Keratinocyte (primary cell): ENCODE results near the gene METTL4. TPM values are rescaled to one million over a fixed set of nuclear protein-coding genes. Genes with fewer than 3 reads are reported as not detected.

Experiments used
- DNase-seq: peaks from one replicate; pipeline ENCODE4 v3.0.0-alpha.2; 2011; ENCODE audit warnings: low read depth, missing footprints, low spot score
- FAIRE-seq: peaks from 2 replicates; lab custom pipeline; 2011; peaks lifted over from hg19 to GRCh38; lab: Jason Lieb, UNC
- H2AFZ ChIP-seq: 2 replicates; pipeline ENCODE4 v1.6.0; 2012; ENCODE audit warnings: low read length, control low read depth, inconsistent platforms; ENCODE audit not compliant: control insufficient read depth
- H3K27ac ChIP-seq: 2 replicates; pipeline ENCODE4 v1.5.1; 2011; ENCODE audit warnings: low read length; ENCODE audit not compliant: control insufficient read depth, insufficient read depth
- H3K27me3 ChIP-seq: 3 replicates; pipeline ENCODE4 v1.6.0; 2011; ENCODE audit warnings: low read length; ENCODE audit not compliant: control insufficient read depth, insufficient read depth; ENCODE audit errors: extremely low read depth
- H3K36me3 ChIP-seq, 2 experiments: 2 replicates in 1 of 2; 3 replicates in 1 of 2; pipeline ENCODE4 v1.5.1; 2011; ENCODE audit warnings: low read length in 2 of 2, mild to moderate bottlenecking in 1 of 2; ENCODE audit not compliant: control insufficient read depth in 2 of 2, insufficient read depth in 2 of 2; ENCODE audit errors: extremely low read depth in 1 of 2
- H3K4me1 ChIP-seq: 3 replicates; pipeline ENCODE4 v1.5.1; 2011; ENCODE audit warnings: low read length; ENCODE audit not compliant: control insufficient read depth, insufficient read depth; ENCODE audit errors: extremely low read depth
- H3K4me2 ChIP-seq: 3 replicates; pipeline ENCODE4 v1.6.0; 2011; ENCODE audit warnings: low read depth, low read length; ENCODE audit not compliant: control insufficient read depth, insufficient read depth; ENCODE audit errors: extremely low read depth
- H3K4me3 ChIP-seq, 3 experiments: fragments of 200-600 bp in 1 of 3; sonication (generic) in 1 of 3; 2 replicates in 2 of 3; 3 replicates in 1 of 3; pipeline ENCODE4 v1.5.1; 2011 to 2016; ENCODE audit warnings: low read length in 3 of 3, mild to moderate bottlenecking in 3 of 3, control low read depth in 2 of 3, inconsistent platforms in 1 of 3, low read depth in 1 of 3, mixed read lengths in 1 of 3, mixed run types in 1 of 3, moderate library complexity in 1 of 3; ENCODE audit not compliant: control insufficient read depth in 2 of 3, insufficient read depth in 2 of 3; ENCODE audit errors: extremely low read depth in 1 of 3
- H3K79me2 ChIP-seq: 2 replicates; pipeline ENCODE4 v1.6.0; 2012; ENCODE audit warnings: low read length; ENCODE audit not compliant: control insufficient read depth, insufficient read depth
- H3K9ac ChIP-seq: 3 replicates; pipeline ENCODE4 v1.6.0; 2011; ENCODE audit warnings: low read length; ENCODE audit not compliant: control insufficient read depth, insufficient read depth; ENCODE audit errors: extremely low read depth
- H3K9me1 ChIP-seq: 3 replicates; pipeline ENCODE4 v1.6.0; 2011; ENCODE audit warnings: low read length; ENCODE audit not compliant: control insufficient read depth, insufficient read depth; ENCODE audit errors: extremely low read depth
- H3K9me3 ChIP-seq: 2 replicates; pipeline ENCODE4 v1.5.1; 2012; ENCODE audit warnings: low read depth, low read length; ENCODE audit not compliant: control insufficient read depth
- H4K20me1 ChIP-seq: 3 replicates; pipeline ENCODE4 v1.6.0; 2011; ENCODE audit warnings: low read length; ENCODE audit not compliant: control insufficient read depth, insufficient read depth; ENCODE audit errors: extremely low read depth
- EZH2 ChIP-seq: IDR thresholded peaks from one replicate; pipeline ENCODE4 v1.6.1; 2012; ENCODE audit warnings: inconsistent platforms, mild to moderate bottlenecking, low read length, moderate library complexity
- dilution Hi-C: fragments of 300-500 bp; cut with MboI; formaldehyde crosslinking; loops from one replicate; pipeline ENCODE4 v1.7.0; 2020; ENCODE audit warnings: low sequenced_read_pairs; ENCODE audit not compliant: extremely low pct_ligation_motif_present
- polyA plus RNA-seq, 5 experiments: library from polyadenylated mRNA; depleted of rRNA in 3 of 5; stranded (reverse) in 3 of 5; stranded (forward) in 1 of 5; unstranded in 1 of 5; fragments of >200 nt; gene quantifications; 1 replicate in 1 of 5; 2 replicates in 3 of 5; 3 replicates in 1 of 5; pipeline versions ENCODE4 v1.2.1 to v1.2.3, GENCODE V29; 2011 to 2012; ENCODE audit warnings: missing spikeins in 2 of 5, low read depth in 1 of 5, low replicate concordance in 1 of 5
- TF ChIP-seq, protein P1 (sequence below), 3 experiments: IDR thresholded peaks in 1 of 3; conservative IDR thresholded peaks in 1 of 3; optimal IDR thresholded peaks in 1 of 3; 2 replicates in 2 of 3; 3 replicates in 1 of 3; pipeline versions ENCODE3 to v1.5.1; 2011; ENCODE audit warnings: low read length in 3 of 3, mild to moderate bottlenecking in 3 of 3, moderate library complexity in 2 of 3, control low read depth in 1 of 3, inconsistent platforms in 1 of 3; ENCODE audit not compliant: insufficient read depth in 2 of 3; ENCODE audit errors: extremely low read depth in 1 of 3

The METTL4 gene
- polyA plus RNA-seq, 1 donor (not counting 4 experiments of a cell fraction or from before 2014, with no cell fraction given) = 10.2 TPM

- Histone ChIP-seq H3K9me1 (no peaks in the 10 kb centered on the region), H3K36me3 (no peaks in the 10 kb centered on the region), H3K4me3 (no peak overlapping the region), H3K27me3 (no peaks in the 10 kb centered on the region), H3K27ac (no peak overlapping the region), H3K4me1 (peaks cover 5% of the 10 kb centered on the region), H3K9ac (no peak overlapping the region), H4K20me1 (no peaks in the 10 kb centered on the region), H3K79me2 (no peaks in the 10 kb centered on the region), H3K4me2 (no peak overlapping the region), H2AFZ (no peak overlapping the region), H3K9me3 (no peaks in the 10 kb centered on the region)
- TF ChIP-seq, protein P1, sequence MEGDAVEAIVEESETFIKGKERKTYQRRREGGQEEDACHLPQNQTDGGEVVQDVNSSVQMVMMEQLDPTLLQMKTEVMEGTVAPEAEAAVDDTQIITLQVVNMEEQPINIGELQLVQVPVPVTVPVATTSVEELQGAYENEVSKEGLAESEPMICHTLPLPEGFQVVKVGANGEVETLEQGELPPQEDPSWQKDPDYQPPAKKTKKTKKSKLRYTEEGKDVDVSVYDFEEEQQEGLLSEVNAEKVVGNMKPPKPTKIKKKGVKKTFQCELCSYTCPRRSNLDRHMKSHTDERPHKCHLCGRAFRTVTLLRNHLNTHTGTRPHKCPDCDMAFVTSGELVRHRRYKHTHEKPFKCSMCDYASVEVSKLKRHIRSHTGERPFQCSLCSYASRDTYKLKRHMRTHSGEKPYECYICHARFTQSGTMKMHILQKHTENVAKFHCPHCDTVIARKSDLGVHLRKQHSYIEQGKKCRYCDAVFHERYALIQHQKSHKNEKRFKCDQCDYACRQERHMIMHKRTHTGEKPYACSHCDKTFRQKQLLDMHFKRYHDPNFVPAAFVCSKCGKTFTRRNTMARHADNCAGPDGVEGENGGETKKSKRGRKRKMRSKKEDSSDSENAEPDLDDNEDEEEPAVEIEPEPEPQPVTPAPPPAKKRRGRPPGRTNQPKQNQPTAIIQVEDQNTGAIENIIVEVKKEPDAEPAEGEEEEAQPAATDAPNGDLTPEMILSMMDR (optimal IDR thresholded peaks at IDR 0.05 in 1 of 3, IDR thresholded peaks at IDR 0.05 in 1 of 3, conservative IDR thresholded peaks at IDR 0.05 in 1 of 3; ENCODE audit: extremely low read depth in 1 of 3, insufficient read depth in 2 of 3, low read length in 3 of 3) = no peak
- no peak for TF ChIP-seq EZH2
- DNase-seq (no peak), FAIRE-seq (no peak)
- dilution Hi-C loops = no loop called here
These were observed 66.7 kb downstream of the METTL4 start for GRCh38 chr18:2504642-2505041.

DNA sequence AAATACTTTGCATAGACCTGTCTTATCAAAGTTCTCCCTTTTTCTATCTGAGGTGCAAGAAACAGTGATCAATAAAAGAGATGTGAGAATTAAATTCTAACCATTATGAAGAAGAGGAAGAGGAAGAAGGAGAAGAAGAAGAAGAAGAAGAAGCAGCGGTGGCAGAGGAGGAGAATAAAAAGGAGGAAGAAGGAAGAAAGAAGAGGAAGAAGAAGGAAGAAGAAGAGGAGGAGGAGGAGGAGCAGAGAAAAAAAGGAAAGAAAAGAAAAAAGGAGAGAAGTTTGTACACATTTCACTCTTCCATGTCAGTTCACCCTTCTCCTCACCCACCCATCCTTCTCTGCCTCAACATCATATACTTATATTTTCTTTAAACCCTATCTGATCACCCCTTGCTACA, 68.4 kb downstream of the METTL4 start:
- TF ChIP-seq EZH2 = no peak
- TF ChIP-seq, protein P1 (optimal IDR thresholded peaks at IDR 0.05 in 1 of 3, IDR thresholded peaks at IDR 0.05 in 1 of 3, conservative IDR thresholded peaks at IDR 0.05 in 1 of 3; ENCODE audit: extremely low read depth in 1 of 3, insufficient read depth in 2 of 3, low read length in 3 of 3) = no peak
- FAIRE-seq (no peak), DNase-seq (no peak)
- H3K9me1 ChIP-seq = no peaks in the 10 kb centered on the region
- H3K36me3 ChIP-seq = no peaks in the 10 kb centered on the region
- H3K79me2 ChIP-seq = no peaks in the 10 kb centered on the region
- no peak overlapping the region for H3K4me3 ChIP-seq
- no peak overlapping the region for H3K9ac ChIP-seq
- no peak overlapping the region for H2AFZ ChIP-seq
- no peaks in the 10 kb centered on the region for H3K27me3 ChIP-seq
- H3K4me2 ChIP-seq = no peak overlapping the region
- H4K20me1 ChIP-seq = no peaks in the 10 kb centered on the region
- H3K27ac ChIP-seq = no peak overlapping the region
- H3K9me3 ChIP-seq = no peaks in the 10 kb centered on the region
- dilution Hi-C loops = no loop called here
- no peaks in the 10 kb centered on the region for H3K4me1 ChIP-seq
